Peyer's patch (tissue), 4 donors: ENCODE measurements around the gene CSRNP3. TPM values are rescaled to one million over a fixed set of nuclear protein-coding genes. Genes with fewer than 3 reads are reported as not detected.

Source experiments
- DNase-seq, 3 donors: peaks; one replicate each; pipeline ENCODE4 v3.0.0-alpha.2; 2017 to 2019
- H3K27ac ChIP-seq, 4 donors: fragments of 200-600 bp; sonication (generic); one replicate each; pipeline ENCODE4 v1.5.1; 2016 to 2019
- H3K27me3 ChIP-seq, 2 donors: fragments of 200-600 bp; sonication (generic); one replicate each; pipeline ENCODE4 v1.5.1; 2019
- H3K36me3 ChIP-seq, 3 donors: fragments of 200-600 bp; sonication (generic); one replicate each; pipeline ENCODE4 v1.5.1; 2016 to 2019
- H3K4me1 ChIP-seq, 4 donors: fragments of 200-600 bp; sonication (generic); one replicate each; pipeline ENCODE4 v1.5.1; 2016 to 2019
- H3K4me3 ChIP-seq, 4 donors: fragments of 200-600 bp; sonication (generic); 1 replicate in 3 of 4; 2 replicates in 1 of 4; pipeline ENCODE4 v1.5.1; 2016 to 2019; ENCODE audit warnings: mild to moderate bottlenecking in 1 of 4
- H3K9me3 ChIP-seq, 4 donors: fragments of 200-600 bp; sonication (generic); one replicate each; pipeline ENCODE4 v1.5.1; 2016 to 2019; ENCODE audit warnings: mild to moderate bottlenecking in 1 of 4
- POLR2A ChIP-seq, 2 donors: fragments of 450-650 bp; IDR thresholded peaks; one replicate each; pipeline ENCODE4 v1.5.1; 2017; ENCODE audit warnings: antibody characterized with exemption in 2 of 2, mild to moderate bottlenecking in 2 of 2, moderate library complexity in 2 of 2
- total RNA-seq, 4 donors: library from RNA; depleted of rRNA; stranded (reverse); fragments of >200 nt; gene quantifications; one replicate each; pipeline ENCODE4 v1.1.0, GENCODE V29; 2016
- TF ChIP-seq, protein P1 (sequence below), 6 experiments: fragments of 450-650 bp in 4 of 6; fragments of 200-600 bp in 2 of 6; sonication (generic) in 1 of 6; IDR thresholded peaks; one replicate each; pipeline ENCODE4 v1.5.1; 2017 to 2019; ENCODE audit warnings: antibody characterized with exemption in 6 of 6, mild to moderate bottlenecking in 3 of 6, moderate library complexity in 1 of 6

The CSRNP3 gene
- total RNA-seq, 4 donors from 2014 or later = 1.6 to 10.5 (median 4.4) TPM

DNA sequence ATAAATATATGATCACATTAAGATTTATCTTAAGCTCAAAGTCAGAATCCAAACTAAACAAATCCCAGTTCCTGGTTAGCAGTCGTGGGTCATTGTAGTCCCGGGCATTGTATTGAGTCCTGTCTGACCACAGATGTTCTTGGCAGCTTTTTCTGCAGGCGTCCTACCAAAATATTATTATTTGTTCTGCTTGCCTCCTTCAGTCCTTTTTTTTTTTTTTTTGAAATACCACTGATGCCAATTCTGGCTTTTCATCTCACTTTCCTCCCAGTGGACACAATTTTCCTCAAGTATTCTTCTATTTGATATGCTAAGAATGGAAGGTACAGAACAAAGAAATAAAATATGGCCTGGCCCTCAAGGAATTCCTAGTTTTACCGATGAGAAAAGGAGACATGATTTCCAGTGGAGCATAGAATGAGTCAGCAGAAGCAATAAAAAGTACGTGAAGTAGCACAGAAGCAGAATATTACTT, 151.6 kb downstream of the CSRNP3 start:
- no peaks in the 10 kb centered on the region for H3K36me3 ChIP-seq
- DNase-seq = no peak
- TF ChIP-seq, protein P1, sequence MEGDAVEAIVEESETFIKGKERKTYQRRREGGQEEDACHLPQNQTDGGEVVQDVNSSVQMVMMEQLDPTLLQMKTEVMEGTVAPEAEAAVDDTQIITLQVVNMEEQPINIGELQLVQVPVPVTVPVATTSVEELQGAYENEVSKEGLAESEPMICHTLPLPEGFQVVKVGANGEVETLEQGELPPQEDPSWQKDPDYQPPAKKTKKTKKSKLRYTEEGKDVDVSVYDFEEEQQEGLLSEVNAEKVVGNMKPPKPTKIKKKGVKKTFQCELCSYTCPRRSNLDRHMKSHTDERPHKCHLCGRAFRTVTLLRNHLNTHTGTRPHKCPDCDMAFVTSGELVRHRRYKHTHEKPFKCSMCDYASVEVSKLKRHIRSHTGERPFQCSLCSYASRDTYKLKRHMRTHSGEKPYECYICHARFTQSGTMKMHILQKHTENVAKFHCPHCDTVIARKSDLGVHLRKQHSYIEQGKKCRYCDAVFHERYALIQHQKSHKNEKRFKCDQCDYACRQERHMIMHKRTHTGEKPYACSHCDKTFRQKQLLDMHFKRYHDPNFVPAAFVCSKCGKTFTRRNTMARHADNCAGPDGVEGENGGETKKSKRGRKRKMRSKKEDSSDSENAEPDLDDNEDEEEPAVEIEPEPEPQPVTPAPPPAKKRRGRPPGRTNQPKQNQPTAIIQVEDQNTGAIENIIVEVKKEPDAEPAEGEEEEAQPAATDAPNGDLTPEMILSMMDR (IDR thresholded peaks at IDR 0.05) = no peak
- no peak for TF ChIP-seq POLR2A (IDR thresholded peaks at IDR 0.05)
- no peaks in the 10 kb centered on the region for H3K27me3 ChIP-seq
- H3K4me1 ChIP-seq = no peaks in the 10 kb centered on the region
- H3K4me3 ChIP-seq = no peak overlapping the region
- no peak overlapping the region for H3K27ac ChIP-seq
- H3K9me3 ChIP-seq = no peaks in the 10 kb centered on the region

DNA sequence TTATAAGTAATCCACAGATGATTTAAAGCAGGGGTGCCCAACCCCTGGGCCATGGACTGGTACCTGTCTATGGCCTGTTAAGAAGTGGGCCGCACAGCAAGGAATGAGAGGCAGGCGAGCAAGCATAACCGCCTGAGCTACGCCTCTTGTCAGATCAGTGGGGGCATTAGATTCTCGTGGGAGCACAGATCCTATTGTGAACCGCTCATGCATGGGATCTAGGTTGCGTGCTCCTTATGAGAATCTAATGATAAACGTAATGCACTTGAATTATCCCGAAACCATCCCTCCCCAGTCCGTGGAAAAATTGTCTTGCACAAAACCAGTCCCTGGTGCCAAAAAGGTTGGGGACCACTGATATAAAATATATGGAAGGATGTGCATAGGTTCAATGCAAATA, 153.7 kb downstream of the CSRNP3 start:
- DNase-seq = no peak
- Histone ChIP-seq H3K27ac (no peak overlapping the region), H3K4me3 (no peak overlapping the region), H3K27me3 (no peaks in the 10 kb centered on the region), H3K36me3 (no peaks in the 10 kb centered on the region), H3K9me3 (no peaks in the 10 kb centered on the region), H3K4me1 (no peaks in the 10 kb centered on the region)
- no peak for TF ChIP-seq POLR2A (IDR thresholded peaks at IDR 0.05)
- TF ChIP-seq, protein P1 (IDR thresholded peaks at IDR 0.05) = no peak

DNA sequence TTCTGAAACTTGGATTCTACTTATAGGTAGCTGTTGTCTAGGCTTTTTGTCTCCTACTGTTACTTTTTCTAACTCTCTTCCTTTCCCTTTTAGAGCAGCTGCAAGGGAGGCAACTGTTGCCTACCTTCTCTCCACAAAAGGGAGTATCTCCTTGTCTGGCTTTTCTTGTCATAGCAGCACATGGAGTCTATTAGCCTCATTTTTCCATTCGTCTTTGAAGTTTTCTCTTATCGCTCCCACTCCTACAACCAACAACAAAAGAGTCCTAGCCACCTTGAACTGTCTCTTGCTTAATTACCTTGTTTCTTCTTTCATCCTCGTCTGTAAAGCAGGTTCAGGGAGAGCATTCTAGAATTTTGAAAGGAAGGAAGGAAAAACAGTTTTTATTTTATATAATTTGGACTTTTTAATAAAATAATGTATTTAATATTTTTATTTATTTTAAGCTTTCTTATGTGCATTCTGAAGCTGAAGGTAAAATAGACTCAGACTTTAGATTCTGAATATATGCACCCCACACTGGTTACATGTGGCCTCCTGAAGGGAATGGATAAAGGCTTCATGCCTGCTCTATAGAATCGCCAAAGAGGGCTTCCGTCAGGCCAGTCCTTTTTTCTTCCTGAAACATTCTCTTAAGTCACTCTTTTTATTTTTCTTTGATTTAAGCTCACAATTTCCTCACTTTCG, 154.4 kb downstream of the CSRNP3 start:
- H3K27me3 ChIP-seq = no peaks in the 10 kb centered on the region
- TF ChIP-seq POLR2A (IDR thresholded peaks at IDR 0.05) = no peak
- TF ChIP-seq, protein P1 (IDR thresholded peaks at IDR 0.05) = no peak
- no peaks in the 10 kb centered on the region for H3K36me3 ChIP-seq
- no peaks in the 10 kb centered on the region for H3K9me3 ChIP-seq
- no peak overlapping the region for H3K27ac ChIP-seq
- H3K4me1 ChIP-seq = no peaks in the 10 kb centered on the region
- H3K4me3 ChIP-seq = no peak overlapping the region
- no peak for DNase-seq

DNA sequence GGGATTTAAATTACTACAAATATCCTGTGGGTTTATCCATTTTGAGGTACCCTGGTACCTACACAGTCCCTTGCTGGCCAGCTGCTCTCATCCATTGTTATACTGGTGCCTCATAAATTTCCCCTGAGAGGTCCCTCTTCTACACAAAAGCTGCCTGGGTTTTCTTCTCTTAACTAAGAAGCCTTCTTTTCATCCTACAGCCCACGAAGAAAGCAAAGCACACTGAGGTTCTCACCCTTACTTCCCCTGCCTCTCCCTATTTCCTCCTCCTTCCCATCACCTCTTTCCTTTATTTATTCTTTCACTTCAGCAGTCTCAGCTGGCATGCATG, 154.9 kb downstream of the CSRNP3 start:
- Histone ChIP-seq H3K4me1 (no peaks in the 10 kb centered on the region), H3K4me3 (no peak overlapping the region), H3K36me3 (no peaks in the 10 kb centered on the region), H3K27ac (no peak overlapping the region), H3K27me3 (no peaks in the 10 kb centered on the region), H3K9me3 (no peaks in the 10 kb centered on the region)
- TF ChIP-seq POLR2A (IDR thresholded peaks at IDR 0.05) = no peak
- TF ChIP-seq, protein P1 (IDR thresholded peaks at IDR 0.05) = no peak
- no peak for DNase-seq

DNA sequence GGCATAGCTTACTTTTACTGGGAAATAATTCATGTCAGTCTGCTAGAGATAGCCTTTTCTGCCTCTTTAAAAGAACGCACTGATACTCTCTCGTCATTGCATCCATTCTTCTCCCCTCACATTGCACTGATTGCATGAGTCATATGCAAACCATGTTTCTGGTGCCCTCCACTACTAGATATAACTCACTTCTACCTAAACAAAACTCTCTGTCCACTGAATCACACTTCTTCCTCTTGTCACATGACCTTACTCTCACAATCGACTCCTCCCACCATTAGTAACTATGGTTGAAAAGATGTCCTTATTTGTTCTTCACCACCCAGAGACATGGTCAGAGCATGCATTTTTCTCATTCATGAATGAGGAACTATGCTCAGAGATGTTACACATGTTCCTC, 158.0 kb downstream of the CSRNP3 start:
- Histone ChIP-seq H3K4me3 (no peak overlapping the region), H3K4me1 (no peaks in the 10 kb centered on the region), H3K36me3 (no peaks in the 10 kb centered on the region), H3K27me3 (no peaks in the 10 kb centered on the region), H3K9me3 (no peaks in the 10 kb centered on the region), H3K27ac (no peak overlapping the region)
- no peak for DNase-seq
- TF ChIP-seq, protein P1 (IDR thresholded peaks at IDR 0.05) = no peak
- no peak for TF ChIP-seq POLR2A (IDR thresholded peaks at IDR 0.05)

- H3K4me3 ChIP-seq = no peak overlapping the region
- H3K9me3 ChIP-seq = no peaks in the 10 kb centered on the region
- H3K27ac ChIP-seq = no peak overlapping the region
- TF ChIP-seq, protein P1 (IDR thresholded peaks at IDR 0.05) = no peak
- no peaks in the 10 kb centered on the region for H3K27me3 ChIP-seq
- H3K36me3 ChIP-seq = no peaks in the 10 kb centered on the region
- H3K4me1 ChIP-seq = no peaks in the 10 kb centered on the region
- no peak for DNase-seq
These were observed 160.3 kb downstream of the CSRNP3 start for GRCh38 chr2:165629776-165630175.
